GM06990 (cell line): ENCODE measurements around the gene CAPN10.
"Not testable (repeated sequence)": the region's sequence is repeated elsewhere in the genome, so short reads cannot be mapped to it uniquely, and the experiment has no call there.

ENCODE experiments used
- DNase-seq: peaks from one replicate; pipeline ENCODE4 v3.0.0-alpha.2; 2011; ENCODE audit not compliant: insufficient read length; ENCODE audit errors: extremely low read depth
- H3K27me3 ChIP-seq: replicated peaks from 2 replicates; pipeline ENCODE4 v1.6.0; 2011; ENCODE audit warnings: low read length; ENCODE audit not compliant: control insufficient read depth, insufficient read depth
- H3K36me3 ChIP-seq: 2 replicates; pipeline ENCODE4 v1.5.1; 2011; ENCODE audit warnings: low read length; ENCODE audit not compliant: control insufficient read depth, insufficient read depth
- H3K4me3 ChIP-seq: replicated peaks from 2 replicates; pipeline ENCODE4 v1.5.1; 2011; ENCODE audit warnings: low read depth, mild to moderate bottlenecking, control low read depth, low read length
- TF ChIP-seq, protein P1 (sequence below): IDR thresholded peaks from 2 replicates; pipeline ENCODE4 v1.5.1; 2011; ENCODE audit warnings: low read length, control low read depth, mild to moderate bottlenecking, inconsistent platforms; ENCODE audit not compliant: insufficient read depth, poor library complexity, severe bottlenecking

CAPN10 gene

DNA sequence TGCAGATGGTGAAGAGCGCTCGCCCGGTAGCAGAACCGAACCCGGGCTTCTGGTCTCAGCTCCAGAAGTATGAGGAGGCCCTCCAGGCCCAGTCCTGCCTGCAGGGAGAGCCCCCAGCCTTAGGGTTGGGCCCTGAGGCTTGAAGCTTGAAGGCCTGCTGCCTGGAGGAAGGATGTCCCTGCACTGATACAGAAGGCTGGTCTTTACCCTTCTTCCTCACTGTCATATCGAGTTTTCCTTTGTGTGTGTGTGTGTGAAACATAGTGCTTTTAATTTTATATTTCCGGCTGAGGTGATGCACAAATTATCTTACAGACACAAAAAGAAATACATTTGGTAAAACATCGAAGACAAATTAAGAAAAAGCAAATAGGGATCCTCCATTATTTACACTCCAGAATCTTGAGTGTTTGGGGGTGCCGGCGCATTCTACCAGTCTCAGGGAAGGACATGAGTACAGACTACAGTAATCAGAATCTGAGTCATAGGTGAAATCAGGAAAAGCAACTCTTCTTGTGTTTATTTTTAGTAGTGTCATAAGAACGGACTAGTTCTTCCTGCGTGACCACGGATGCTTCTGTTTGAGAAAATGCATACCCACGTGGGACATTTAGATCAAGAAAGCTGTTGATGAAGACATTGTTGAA is 25.1 kb upstream of the CAPN10 start:
- H3K36me3 ChIP-seq, result no peaks in the 10 kb centered on the region
- H3K27me3 ChIP-seq, result no peaks in the 10 kb centered on the region
- H3K4me3 ChIP-seq, result peak overlapping the region; percentile 71
- TF ChIP-seq, protein P1, sequence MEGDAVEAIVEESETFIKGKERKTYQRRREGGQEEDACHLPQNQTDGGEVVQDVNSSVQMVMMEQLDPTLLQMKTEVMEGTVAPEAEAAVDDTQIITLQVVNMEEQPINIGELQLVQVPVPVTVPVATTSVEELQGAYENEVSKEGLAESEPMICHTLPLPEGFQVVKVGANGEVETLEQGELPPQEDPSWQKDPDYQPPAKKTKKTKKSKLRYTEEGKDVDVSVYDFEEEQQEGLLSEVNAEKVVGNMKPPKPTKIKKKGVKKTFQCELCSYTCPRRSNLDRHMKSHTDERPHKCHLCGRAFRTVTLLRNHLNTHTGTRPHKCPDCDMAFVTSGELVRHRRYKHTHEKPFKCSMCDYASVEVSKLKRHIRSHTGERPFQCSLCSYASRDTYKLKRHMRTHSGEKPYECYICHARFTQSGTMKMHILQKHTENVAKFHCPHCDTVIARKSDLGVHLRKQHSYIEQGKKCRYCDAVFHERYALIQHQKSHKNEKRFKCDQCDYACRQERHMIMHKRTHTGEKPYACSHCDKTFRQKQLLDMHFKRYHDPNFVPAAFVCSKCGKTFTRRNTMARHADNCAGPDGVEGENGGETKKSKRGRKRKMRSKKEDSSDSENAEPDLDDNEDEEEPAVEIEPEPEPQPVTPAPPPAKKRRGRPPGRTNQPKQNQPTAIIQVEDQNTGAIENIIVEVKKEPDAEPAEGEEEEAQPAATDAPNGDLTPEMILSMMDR, result no peak
- no peak for DNase-seq

DNA sequence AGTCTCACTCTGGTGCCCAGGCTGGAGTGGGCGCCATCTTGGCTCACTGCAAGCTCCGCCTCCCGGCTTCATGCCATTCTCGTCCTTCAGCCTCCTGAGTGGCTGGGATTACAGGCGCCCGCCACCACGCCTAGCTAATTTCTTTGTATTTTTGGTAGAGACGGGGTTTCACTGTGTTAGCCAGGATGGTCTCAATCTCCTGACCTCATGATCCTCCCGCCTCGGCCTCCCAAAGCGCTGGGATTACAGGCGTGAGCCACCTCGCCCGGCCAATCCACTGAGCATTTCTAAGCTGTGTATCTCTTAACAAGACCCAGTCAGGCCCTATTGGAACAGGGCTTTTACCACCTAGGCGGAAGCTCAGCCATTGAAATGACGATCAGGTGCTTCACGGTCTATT is 23.3 kb upstream of the CAPN10 start:
- not testable (repeated sequence) for DNase-seq, H3K27me3 ChIP-seq, H3K36me3 ChIP-seq, H3K4me3 ChIP-seq

DNA sequence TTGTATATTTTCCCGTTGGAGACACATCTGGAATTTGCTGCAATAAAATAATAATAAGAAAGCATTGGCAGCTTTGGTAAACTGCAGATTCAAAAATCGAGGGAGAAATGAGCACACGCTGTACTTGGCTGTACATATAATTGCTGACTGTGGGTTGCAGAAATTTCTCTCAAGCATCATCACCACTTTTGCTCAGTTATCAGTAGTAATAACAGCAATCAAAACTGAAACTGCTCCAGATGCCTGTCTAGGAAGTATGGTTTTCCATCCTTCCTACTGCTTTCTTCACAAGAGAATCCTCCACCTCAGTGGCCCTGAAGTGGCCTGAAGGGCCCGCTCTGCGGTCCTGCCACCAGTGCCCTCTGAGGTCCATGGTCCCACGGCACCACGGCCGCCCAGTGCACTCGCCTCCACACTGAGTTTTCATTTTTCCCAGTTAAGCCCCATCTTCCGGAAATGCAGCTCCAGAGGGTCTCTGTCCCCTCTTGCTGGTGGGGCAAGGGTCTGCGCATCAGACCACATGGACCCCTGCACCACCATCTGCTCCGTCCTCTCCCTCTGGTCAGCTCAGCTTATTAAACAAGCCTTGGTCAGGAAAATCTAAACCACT is 22.5 kb upstream of the CAPN10 start:
- H3K27me3 ChIP-seq, result no peaks in the 10 kb centered on the region
- H3K36me3 ChIP-seq, result no peaks in the 10 kb centered on the region
- H3K4me3 ChIP-seq, result no peak overlapping the region
- no peak for DNase-seq
- TF ChIP-seq, protein P1, result no peak

DNA sequence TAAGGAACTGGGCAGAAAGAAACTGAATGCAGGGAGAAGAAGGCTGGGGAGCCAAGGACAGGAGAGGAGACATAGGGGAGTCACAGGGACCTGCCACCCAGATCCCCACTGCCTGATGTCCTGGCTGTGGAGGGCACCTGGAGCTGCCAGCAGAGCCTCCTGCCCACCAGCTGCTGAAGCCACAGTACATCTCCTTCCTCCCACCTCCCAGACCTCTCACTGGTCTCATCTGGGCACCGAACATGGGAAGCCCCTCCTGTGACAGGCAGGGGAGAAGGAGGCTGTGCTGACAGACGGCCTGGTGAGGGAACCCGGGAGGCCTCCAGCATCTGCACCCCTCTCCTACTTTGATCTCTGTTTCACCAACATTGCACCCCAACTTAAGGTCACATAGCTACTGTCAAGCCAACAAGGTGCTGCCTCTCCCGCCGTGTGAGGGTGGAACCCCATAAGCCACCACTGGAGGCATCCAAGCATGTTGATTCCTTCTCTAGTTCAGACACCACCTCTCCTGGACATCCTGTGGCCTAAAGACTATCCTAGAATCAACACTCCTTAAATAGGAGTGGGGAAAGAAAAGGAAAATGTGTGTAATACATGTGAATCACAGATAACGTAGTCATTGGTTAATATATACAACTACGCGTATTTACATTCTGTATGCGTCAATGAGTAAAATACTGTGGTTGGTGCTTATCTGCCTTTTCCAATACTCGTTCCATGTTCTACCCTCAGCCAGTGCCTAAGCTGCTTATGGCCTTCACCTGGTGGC is 21.8 kb upstream of the CAPN10 start:
- H3K36me3 ChIP-seq, result no peaks in the 10 kb centered on the region
- no peak for DNase-seq
- TF ChIP-seq, protein P1, result peak; percentile 28
- peak overlapping the region; percentile 57; the same call in 1 of the 2 replicates for H3K4me3 ChIP-seq
- no peaks in the 10 kb centered on the region for H3K27me3 ChIP-seq

DNA sequence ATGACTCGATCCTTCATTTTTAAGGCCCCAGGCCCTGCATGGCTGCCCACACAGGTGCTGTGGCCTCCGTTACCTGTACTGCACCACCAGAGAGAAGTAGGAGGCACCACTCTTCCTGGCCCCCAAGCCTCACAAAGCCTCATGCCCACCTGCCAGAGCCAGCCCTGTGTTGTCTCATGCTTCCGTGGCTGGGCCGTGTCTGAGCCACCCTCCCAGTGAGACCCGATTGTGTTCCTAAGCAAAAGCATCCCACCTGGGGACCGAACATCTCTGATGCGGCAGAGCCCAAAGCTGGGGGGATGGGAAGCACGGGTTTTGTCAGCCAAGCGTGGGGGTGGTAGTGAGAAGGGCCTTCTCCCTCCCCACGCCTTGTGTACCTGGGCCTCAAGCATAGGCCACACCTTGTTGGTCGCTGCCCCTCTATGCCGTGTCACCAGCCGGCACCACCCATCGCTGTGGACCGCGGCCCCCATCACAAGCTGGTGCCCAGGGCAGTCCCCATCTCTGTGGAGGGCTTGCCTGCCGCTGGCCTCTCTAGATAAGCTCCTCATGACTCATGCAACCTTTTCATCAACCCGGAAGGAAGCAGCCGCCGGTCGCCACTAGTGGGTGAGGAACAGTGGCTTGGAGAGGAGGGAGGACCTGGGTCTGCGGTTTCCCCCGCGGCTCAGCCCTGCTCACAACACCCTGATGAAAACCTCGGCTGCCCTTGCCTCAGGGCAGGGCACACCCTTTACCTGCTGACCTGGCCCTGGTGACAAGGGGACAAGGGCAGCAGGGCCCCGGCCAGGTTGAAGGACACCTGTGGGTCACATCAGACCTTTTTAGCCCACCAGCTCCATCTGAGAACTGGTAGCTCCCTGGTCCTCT is 21.0 kb upstream of the CAPN10 start:
- peak overlapping the region; percentile 57 for H3K4me3 ChIP-seq

More for the DNA sequence above, 21.0 kb upstream of the CAPN10 start:
- peak; percentile 85 for DNase-seq
- no peaks in the 10 kb centered on the region for H3K36me3 ChIP-seq
- TF ChIP-seq, protein P1, result no peak
- H3K27me3 ChIP-seq, result no peaks in the 10 kb centered on the region
